ENCODE data around the gene ALDH18A1. TPM values are rescaled to one million over a fixed set of nuclear protein-coding genes. Genes with fewer than 3 reads are reported as not detected.

ALDH18A1 gene
- total RNA-seq, 1 experiment from 2014 or later, result 105 TPM

DNA sequence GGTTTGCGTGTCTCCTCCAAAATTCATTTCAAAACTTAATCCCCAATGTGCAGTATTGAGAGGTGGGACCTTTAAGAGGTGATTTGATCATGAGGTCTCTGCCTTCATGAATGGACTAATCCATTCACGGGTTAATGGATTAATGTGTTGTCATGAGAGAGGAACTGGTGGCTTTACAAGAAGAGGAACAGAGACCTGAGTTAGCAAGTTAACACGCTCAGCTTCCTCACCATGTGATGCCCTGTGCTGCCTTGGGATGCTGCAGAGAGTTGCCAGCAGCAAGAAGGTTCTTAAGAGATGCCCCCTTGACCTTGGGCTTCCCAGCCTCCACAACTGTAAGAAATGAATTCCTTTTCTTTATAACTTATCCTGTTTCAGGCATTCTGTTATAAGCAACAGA lies 40.9 kb upstream of the ALDH18A1 start:
- CTCF ChIA-PET, result no interaction called here
- no peak for ATAC-seq
- POLR2A ChIA-PET, result no interaction called here

DNA sequence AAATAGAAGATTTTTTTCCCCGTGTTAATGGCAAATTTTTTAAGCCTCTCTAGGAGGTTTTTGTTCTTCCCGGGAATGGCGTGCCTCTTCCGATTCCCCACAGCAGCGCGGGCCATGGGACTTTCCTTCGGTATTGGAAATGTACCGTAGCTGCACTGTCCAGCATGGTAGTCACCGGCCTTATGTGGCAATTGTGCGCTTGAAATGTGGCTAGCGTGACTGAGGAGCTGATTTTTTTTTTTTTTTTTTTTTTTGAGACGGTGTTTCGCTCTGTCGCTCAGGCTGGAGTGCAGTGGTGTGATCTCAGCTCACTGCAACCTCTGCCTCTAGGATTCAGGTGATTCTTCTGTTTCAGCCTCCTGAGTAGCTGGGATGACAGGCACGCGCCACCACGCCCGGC lies 38.2 kb upstream of the ALDH18A1 start:
- H3K4me1 Mint-ChIP-seq, result peaks cover 17% of the 10 kb centered on the region
- H3K9me3 Mint-ChIP-seq, result peaks cover 27% of the 10 kb centered on the region
- ATAC-seq (no peak), DNase-seq (ENCODE audit: low spot score) (no peak)
- ChIA-PET CTCF (interaction anchor here (0.6 to 3.5 kb wide), 13 partner anchors 16 to 1116 kb away, joined by 4 to 221 read pairs (median 16); partner anchors contain the start of gene ENTPD1), POLR2A (interaction anchor here (0.6 to 1.4 kb wide), 3 partner anchors 38 to 347 kb away, joined by 3 to 8 read pairs (median 7); no protein-coding TSS in a partner anchor)
- peaks cover 37% of the 10 kb centered on the region for H3K36me3 Mint-ChIP-seq
- peaks cover 9% of the 10 kb centered on the region for H3K27me3 Mint-ChIP-seq (ENCODE audit: low read depth)
- H3K27ac Mint-ChIP-seq, result no peak overlapping the region
- H3K4me3 Mint-ChIP-seq, result no peak overlapping the region
- TF ChIP-seq NR1H2 (CRISPR knock-in tag; IDR thresholded peaks at IDR 0.05) (no peak), CDX4 (CRISPR knock-in tag; IDR thresholded peaks at IDR 0.05; ENCODE audit: borderline replicate concordance) (no peak), FOXJ3 (CRISPR knock-in tag; IDR thresholded peaks at IDR 0.05; ENCODE audit: borderline replicate concordance) (no peak), ZNF423 (CRISPR knock-in tag; IDR thresholded peaks at IDR 0.05) (no peak), ZNF232 (CRISPR knock-in tag; IDR thresholded peaks at IDR 0.05) (no peak), HMGA2 (CRISPR knock-in tag; IDR thresholded peaks at IDR 0.05) (no peak), MXD4 (CRISPR knock-in tag; IDR thresholded peaks at IDR 0.05; ENCODE audit: borderline replicate concordance) (no peak), ZNF263 (CRISPR knock-in tag; IDR thresholded peaks at IDR 0.05; ENCODE audit: low read depth) (no peak), ZNF219 (CRISPR knock-in tag; IDR thresholded peaks at IDR 0.05; ENCODE audit: borderline replicate concordance) (no peak), CREB1 (CRISPR knock-in tag; IDR thresholded peaks at IDR 0.05) (no peak), STAT6 (CRISPR knock-in tag; conservative IDR thresholded peaks at IDR 0.05; ENCODE audit: low read depth) (no peak)
- TF ChIP-seq, protein P1, sequence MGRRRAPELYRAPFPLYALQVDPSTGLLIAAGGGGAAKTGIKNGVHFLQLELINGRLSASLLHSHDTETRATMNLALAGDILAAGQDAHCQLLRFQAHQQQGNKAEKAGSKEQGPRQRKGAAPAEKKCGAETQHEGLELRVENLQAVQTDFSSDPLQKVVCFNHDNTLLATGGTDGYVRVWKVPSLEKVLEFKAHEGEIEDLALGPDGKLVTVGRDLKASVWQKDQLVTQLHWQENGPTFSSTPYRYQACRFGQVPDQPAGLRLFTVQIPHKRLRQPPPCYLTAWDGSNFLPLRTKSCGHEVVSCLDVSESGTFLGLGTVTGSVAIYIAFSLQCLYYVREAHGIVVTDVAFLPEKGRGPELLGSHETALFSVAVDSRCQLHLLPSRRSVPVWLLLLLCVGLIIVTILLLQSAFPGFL (CRISPR knock-in tag; IDR thresholded peaks at IDR 0.05; ENCODE audit: borderline replicate concordance), result no peak
- TF ChIP-seq, protein P2, sequence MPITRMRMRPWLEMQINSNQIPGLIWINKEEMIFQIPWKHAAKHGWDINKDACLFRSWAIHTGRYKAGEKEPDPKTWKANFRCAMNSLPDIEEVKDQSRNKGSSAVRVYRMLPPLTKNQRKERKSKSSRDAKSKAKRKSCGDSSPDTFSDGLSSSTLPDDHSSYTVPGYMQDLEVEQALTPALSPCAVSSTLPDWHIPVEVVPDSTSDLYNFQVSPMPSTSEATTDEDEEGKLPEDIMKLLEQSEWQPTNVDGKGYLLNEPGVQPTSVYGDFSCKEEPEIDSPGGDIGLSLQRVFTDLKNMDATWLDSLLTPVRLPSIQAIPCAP (CRISPR knock-in tag; IDR thresholded peaks at IDR 0.05), result no peak
- TF ChIP-seq, protein P3, sequence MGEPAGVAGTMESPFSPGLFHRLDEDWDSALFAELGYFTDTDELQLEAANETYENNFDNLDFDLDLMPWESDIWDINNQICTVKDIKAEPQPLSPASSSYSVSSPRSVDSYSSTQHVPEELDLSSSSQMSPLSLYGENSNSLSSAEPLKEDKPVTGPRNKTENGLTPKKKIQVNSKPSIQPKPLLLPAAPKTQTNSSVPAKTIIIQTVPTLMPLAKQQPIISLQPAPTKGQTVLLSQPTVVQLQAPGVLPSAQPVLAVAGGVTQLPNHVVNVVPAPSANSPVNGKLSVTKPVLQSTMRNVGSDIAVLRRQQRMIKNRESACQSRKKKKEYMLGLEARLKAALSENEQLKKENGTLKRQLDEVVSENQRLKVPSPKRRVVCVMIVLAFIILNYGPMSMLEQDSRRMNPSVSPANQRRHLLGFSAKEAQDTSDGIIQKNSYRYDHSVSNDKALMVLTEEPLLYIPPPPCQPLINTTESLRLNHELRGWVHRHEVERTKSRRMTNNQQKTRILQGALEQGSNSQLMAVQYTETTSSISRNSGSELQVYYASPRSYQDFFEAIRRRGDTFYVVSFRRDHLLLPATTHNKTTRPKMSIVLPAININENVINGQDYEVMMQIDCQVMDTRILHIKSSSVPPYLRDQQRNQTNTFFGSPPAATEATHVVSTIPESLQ (CRISPR knock-in tag; IDR thresholded peaks at IDR 0.05), result no peak
- TF ChIP-seq, protein P4, sequence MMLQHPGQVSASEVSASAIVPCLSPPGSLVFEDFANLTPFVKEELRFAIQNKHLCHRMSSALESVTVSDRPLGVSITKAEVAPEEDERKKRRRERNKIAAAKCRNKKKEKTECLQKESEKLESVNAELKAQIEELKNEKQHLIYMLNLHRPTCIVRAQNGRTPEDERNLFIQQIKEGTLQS (CRISPR knock-in tag; conservative IDR thresholded peaks at IDR 0.05), result no peak

More for the DNA sequence above, 40.9 kb upstream of the ALDH18A1 start:
- Mint-ChIP-seq H3K4me1 (peaks cover 10% of the 10 kb centered on the region), H3K4me3 (no peak overlapping the region), H3K27ac (no peak overlapping the region), H3K9me3 (peaks cover 31% of the 10 kb centered on the region), H3K36me3 (peaks cover 16% of the 10 kb centered on the region), H3K27me3 (ENCODE audit: low read depth) (peaks cover 9% of the 10 kb centered on the region)
- DNase-seq (ENCODE audit: low spot score), result no peak
- TF ChIP-seq, protein P5, sequence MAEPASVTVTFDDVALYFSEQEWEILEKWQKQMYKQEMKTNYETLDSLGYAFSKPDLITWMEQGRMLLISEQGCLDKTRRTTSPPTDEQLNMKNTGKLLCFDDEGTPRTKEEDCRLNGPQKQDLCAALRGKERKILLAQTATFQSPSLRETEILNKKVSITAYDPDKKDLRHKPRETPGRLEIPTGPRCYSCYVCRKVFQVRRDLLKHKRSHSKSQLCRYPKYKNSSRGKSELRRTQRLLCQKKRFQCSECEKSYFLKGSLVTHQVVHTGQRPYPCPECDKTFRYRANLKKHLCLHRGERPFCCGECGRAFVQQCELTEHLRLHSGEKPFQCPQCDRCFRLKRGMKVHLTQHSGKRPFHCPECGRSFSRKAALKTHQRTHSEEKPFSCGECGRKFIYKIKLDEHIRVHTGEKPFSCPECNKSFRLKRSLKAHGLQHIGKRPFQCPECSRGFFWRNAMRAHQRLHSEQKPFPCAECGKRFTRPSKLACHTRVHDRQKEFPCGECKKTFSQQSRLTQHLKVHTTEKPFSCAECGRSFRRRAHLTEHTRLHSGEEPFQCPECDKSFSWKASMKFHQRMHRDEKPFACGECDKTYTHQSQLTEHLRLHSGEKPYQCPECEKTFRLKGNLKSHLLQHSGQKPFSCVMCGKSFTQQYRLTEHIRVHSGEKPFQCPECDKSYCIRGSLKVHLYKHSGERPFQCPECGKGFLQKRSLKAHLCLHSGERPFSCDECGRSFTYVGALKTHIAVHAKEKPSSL (CRISPR knock-in tag; conservative IDR thresholded peaks at IDR 0.05), result no peak
- TF ChIP-seq ZBTB21 (CRISPR knock-in tag; IDR thresholded peaks at IDR 0.05; ENCODE audit: borderline replicate concordance), result no peak
- no peak for TF ChIP-seq ZNF512 (CRISPR knock-in tag; IDR thresholded peaks at IDR 0.05; ENCODE audit: borderline replicate concordance)
- no peak for TF ChIP-seq CDX4 (CRISPR knock-in tag; IDR thresholded peaks at IDR 0.05; ENCODE audit: borderline replicate concordance)

Measured in WTC11 (cell line).